Measurements from ENCODE around the gene TSEN54. TPM values are rescaled to one million over a fixed set of nuclear protein-coding genes. Genes with fewer than 3 reads are reported as not detected.

TSEN54 gene
- total and polyA plus RNA-seq, 2 experiments from 2014 or later: 45.9 to 62.5 TPM

- TF ChIP-seq ZNF462 (CRISPR knock-in tag; IDR thresholded peaks at IDR 0.05) (no peak), JUNB (IDR thresholded peaks at IDR 0.05; ENCODE audit: unreplicated experiment) (no peak), ZNF114 (CRISPR knock-in tag; IDR thresholded peaks at IDR 0.05) (no peak), POLR2AphosphoS5 (IDR thresholded peaks at IDR 0.05; ENCODE audit: low read depth) (no peak)
- TF ChIP-seq, protein P1, sequence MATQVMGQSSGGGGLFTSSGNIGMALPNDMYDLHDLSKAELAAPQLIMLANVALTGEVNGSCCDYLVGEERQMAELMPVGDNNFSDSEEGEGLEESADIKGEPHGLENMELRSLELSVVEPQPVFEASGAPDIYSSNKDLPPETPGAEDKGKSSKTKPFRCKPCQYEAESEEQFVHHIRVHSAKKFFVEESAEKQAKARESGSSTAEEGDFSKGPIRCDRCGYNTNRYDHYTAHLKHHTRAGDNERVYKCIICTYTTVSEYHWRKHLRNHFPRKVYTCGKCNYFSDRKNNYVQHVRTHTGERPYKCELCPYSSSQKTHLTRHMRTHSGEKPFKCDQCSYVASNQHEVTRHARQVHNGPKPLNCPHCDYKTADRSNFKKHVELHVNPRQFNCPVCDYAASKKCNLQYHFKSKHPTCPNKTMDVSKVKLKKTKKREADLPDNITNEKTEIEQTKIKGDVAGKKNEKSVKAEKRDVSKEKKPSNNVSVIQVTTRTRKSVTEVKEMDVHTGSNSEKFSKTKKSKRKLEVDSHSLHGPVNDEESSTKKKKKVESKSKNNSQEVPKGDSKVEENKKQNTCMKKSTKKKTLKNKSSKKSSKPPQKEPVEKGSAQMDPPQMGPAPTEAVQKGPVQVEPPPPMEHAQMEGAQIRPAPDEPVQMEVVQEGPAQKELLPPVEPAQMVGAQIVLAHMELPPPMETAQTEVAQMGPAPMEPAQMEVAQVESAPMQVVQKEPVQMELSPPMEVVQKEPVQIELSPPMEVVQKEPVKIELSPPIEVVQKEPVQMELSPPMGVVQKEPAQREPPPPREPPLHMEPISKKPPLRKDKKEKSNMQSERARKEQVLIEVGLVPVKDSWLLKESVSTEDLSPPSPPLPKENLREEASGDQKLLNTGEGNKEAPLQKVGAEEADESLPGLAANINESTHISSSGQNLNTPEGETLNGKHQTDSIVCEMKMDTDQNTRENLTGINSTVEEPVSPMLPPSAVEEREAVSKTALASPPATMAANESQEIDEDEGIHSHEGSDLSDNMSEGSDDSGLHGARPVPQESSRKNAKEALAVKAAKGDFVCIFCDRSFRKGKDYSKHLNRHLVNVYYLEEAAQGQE (IDR thresholded peaks at IDR 0.05; ENCODE audit: unreplicated experiment): no peak
Observed at GRCh38 chr17:75521951-75522727, 5.8 kb downstream of the TSEN54 start (continued).

Data from GM23338 (cell line).